Smooth muscle cell (in vitro differentiated cells): ENCODE data around the gene CCDC169. TPM values are rescaled to one million over a fixed set of nuclear protein-coding genes. Genes with fewer than 3 reads are reported as not detected.

Experiments used
- DNase-seq: peaks from one replicate; lab custom pipeline; 2025; ENCODE audit not compliant: unreplicated experiment; lab: John Stamatoyannopoulos, UW
- H2AFZ ChIP-seq: fragments of 200-600 bp; sonication (generic); 2 replicates; pipeline ENCODE4 v1.6.0; 2016; ENCODE audit warnings: antibody characterized with exemption, low read depth, mild to moderate bottlenecking
- H3F3A ChIP-seq: fragments of 200-600 bp; sonication (generic); 2 replicates; pipeline ENCODE4 v1.6.0; 2017; ENCODE audit warnings: antibody characterized with exemption, low read depth
- H3K27ac ChIP-seq: fragments of 200-600 bp; sonication (generic); 2 replicates; pipeline ENCODE4 v1.5.1; 2016; ENCODE audit warnings: low read depth, mild to moderate bottlenecking
- H3K27me3 ChIP-seq: fragments of 200-600 bp; sonication (generic); 2 replicates; pipeline ENCODE4 v1.6.1; 2016; ENCODE audit warnings: low read depth, mild to moderate bottlenecking
- H3K36me3 ChIP-seq: fragments of 200-600 bp; sonication (generic); 2 replicates; pipeline ENCODE4 v1.5.1; 2016; ENCODE audit warnings: low read depth
- H3K4me1 ChIP-seq: fragments of 200-600 bp; sonication (generic); 2 replicates; pipeline ENCODE4 v1.5.1; 2016; ENCODE audit warnings: low read depth
- H3K4me2 ChIP-seq: fragments of 200-600 bp; sonication (generic); 2 replicates; pipeline ENCODE4 v1.6.0; 2016; ENCODE audit warnings: mild to moderate bottlenecking
- H3K4me3 ChIP-seq: fragments of 200-600 bp; sonication (generic); 2 replicates; pipeline ENCODE4 v1.5.1; 2016; ENCODE audit warnings: mild to moderate bottlenecking
- H3K79me2 ChIP-seq: fragments of 200-600 bp; sonication (generic); 2 replicates; pipeline ENCODE4 v1.6.0; 2016; ENCODE audit warnings: low read depth, mild to moderate bottlenecking
- H3K9ac ChIP-seq: fragments of 200-600 bp; sonication (generic); 2 replicates; pipeline ENCODE4 v1.6.0; 2016; ENCODE audit warnings: low read depth
- H3K9me3 ChIP-seq: fragments of 200-600 bp; sonication (generic); replicated peaks from 2 replicates; pipeline ENCODE4 v1.5.1; 2016; ENCODE audit warnings: low read depth
- H4K20me1 ChIP-seq: fragments of 200-600 bp; sonication (generic); 2 replicates; pipeline ENCODE4 v1.6.0; 2016; ENCODE audit warnings: low read depth
- CTCF ChIP-seq: fragments of 200-600 bp; sonication (generic); IDR thresholded peaks from 2 replicates; pipeline ENCODE4 v1.5.1; 2017; ENCODE audit warnings: borderline replicate concordance, mild to moderate bottlenecking, antibody characterized with exemption; ENCODE audit not compliant: insufficient read depth, poor library complexity, severe bottlenecking
- WGBS: methylation state at CpG from one replicate; pipeline ENCODE4 v1.1.7; 2016; ENCODE audit warnings: low lambda C conversion rate; 5-methylcytosine and 5-hydroxymethylcytosine counted together
- polyA plus RNA-seq: library from polyadenylated mRNA; unstranded; fragments of >200 nt; fragmentation: Nextera tagmentation; extraction: Ambion mirVana; gene quantifications from 2 replicates; pipeline ENCODE4 v1.2.1, GENCODE V29; 2016
- total RNA-seq: library from RNA; depleted of rRNA; stranded (reverse); fragments of >200 nt; gene quantifications from 2 replicates; pipeline ENCODE4 v1.2.3, GENCODE V29; 2014

CCDC169 gene
- total and polyA plus RNA-seq, 2 experiments from 2014 or later, result 1.1 to 1.5 TPM

GRCh38 chr13:36294096-36294495 is 3.5 kb downstream of the CCDC169 start:
- no peak for TF ChIP-seq CTCF
- no peaks in the 10 kb centered on the region for H3F3A ChIP-seq
- H3K4me1 ChIP-seq, result peaks cover 7% of the 10 kb centered on the region
- no peak overlapping the region for H3K27ac ChIP-seq
- 82% methylated on average over 3 of the region's 3 CpGs for WGBS
- peaks cover 9% of the 10 kb centered on the region for H3K9me3 ChIP-seq
- no peaks in the 10 kb centered on the region for H3K27me3 ChIP-seq
- H3K4me3 ChIP-seq, result no peak overlapping the region
- H3K9ac ChIP-seq, result no peak overlapping the region
- no peaks in the 10 kb centered on the region for H4K20me1 ChIP-seq
- no peak overlapping the region for H2AFZ ChIP-seq
- no peaks in the 10 kb centered on the region for H3K36me3 ChIP-seq
- DNase-seq, result no peak
- H3K79me2 ChIP-seq, result no peaks in the 10 kb centered on the region
- no peak overlapping the region for H3K4me2 ChIP-seq

GRCh38 chr13:36293497-36293896 is 4.1 kb downstream of the CCDC169 start:
- H3K9me3 ChIP-seq, result peaks cover 14% of the 10 kb centered on the region
- H3K36me3 ChIP-seq, result no peaks in the 10 kb centered on the region
- 100% methylated on average over 1 of the region's 1 CpG for WGBS
- DNase-seq, result no peak
- no peaks in the 10 kb centered on the region for H4K20me1 ChIP-seq
- no peaks in the 10 kb centered on the region for H3K27me3 ChIP-seq
- peaks cover 7% of the 10 kb centered on the region for H3K4me1 ChIP-seq
- no peak overlapping the region for H3K4me3 ChIP-seq
- no peak for TF ChIP-seq CTCF
- H3F3A ChIP-seq, result no peaks in the 10 kb centered on the region
- H3K9ac ChIP-seq, result no peak overlapping the region
- no peak overlapping the region for H2AFZ ChIP-seq
- H3K4me2 ChIP-seq, result no peak overlapping the region
- no peak overlapping the region for H3K27ac ChIP-seq
- no peaks in the 10 kb centered on the region for H3K79me2 ChIP-seq

- no peaks in the 10 kb centered on the region for H3K27me3 ChIP-seq
- no peak for DNase-seq
- H3F3A ChIP-seq, result no peaks in the 10 kb centered on the region
- H4K20me1 ChIP-seq, result no peaks in the 10 kb centered on the region
- H3K4me1 ChIP-seq, result no peaks in the 10 kb centered on the region
- H3K4me2 ChIP-seq, result no peak overlapping the region
- H2AFZ ChIP-seq, result no peak overlapping the region
- H3K36me3 ChIP-seq, result no peaks in the 10 kb centered on the region
- no peak overlapping the region for H3K27ac ChIP-seq
- H3K9ac ChIP-seq, result no peak overlapping the region
- H3K4me3 ChIP-seq, result no peak overlapping the region
- no peaks in the 10 kb centered on the region for H3K79me2 ChIP-seq
- TF ChIP-seq CTCF, result no peak
- peaks cover 14% of the 10 kb centered on the region for H3K9me3 ChIP-seq
These were observed 8.7 kb downstream of the CCDC169 start for GRCh38 chr13:36288794-36289391.

GRCh38 chr13:36286006-36286405 is 11.6 kb downstream of the CCDC169 start:
- Histone ChIP-seq H3K79me2 (no peaks in the 10 kb centered on the region), H3K9ac (no peak overlapping the region), H3K4me1 (no peaks in the 10 kb centered on the region), H3K27me3 (no peaks in the 10 kb centered on the region), H3K4me3 (no peak overlapping the region), H3K4me2 (no peak overlapping the region), H3F3A (no peaks in the 10 kb centered on the region), H3K9me3 (peaks cover 14% of the 10 kb centered on the region), H4K20me1 (no peaks in the 10 kb centered on the region), H2AFZ (no peak overlapping the region), H3K36me3 (no peaks in the 10 kb centered on the region), H3K27ac (no peak overlapping the region)
- no peak for TF ChIP-seq CTCF
- WGBS, result 98% methylated on average over 2 of the region's 2 CpGs
- no peak for DNase-seq
